Dermis lymphatic vessel endothelial cell (primary cell): ENCODE measurements around the gene CENPM. TPM values are rescaled to one million over a fixed set of nuclear protein-coding genes. Genes with fewer than 3 reads are reported as not detected.

Experiments used
- total RNA-seq: library from RNA; depleted of rRNA; stranded (reverse); fragments of >200 nt; gene quantifications from 2 replicates; pipeline ENCODE4 v1.2.1, GENCODE V29; 2014

The CENPM gene
- 5.3 and 5.6 TPM in 2 replicates for total RNA-seq

DNA sequence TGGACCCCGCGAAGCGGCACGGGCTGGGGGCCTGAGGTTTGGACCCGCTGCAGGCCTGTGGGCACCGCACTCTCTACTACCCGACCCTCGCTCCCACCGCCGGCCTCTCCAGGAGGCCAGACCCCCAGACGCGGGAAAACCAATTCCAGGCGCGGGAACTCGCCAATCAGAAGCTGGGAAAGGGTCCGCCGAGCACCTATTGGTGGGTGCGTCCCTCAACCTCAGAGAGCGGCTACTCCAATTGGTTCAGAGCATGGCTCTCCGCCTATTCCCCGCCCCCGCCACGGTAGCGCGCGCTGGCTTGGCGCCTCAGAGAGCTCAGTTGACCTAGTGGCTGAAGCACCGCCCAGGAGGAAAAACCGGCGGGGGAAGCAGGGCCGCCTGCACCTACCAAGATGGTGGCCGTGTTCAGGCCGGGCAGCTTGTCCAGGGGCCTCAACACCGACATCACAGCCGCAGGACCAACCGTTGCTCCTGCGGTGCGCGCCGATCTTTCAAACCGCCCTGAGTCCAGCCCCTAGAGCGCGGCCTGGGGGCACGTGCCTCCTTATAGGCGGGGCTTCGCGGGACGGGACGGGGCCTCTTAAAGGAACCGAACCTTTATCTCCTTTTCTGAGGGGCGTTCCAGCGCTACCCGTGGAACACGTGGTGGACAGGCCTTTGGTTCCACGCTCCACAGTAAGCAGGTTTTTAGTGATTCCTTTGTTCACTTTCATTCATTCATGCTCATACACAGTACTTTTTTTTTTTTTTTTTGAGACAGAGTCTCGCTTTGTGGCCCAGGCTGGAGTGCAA, at the start of gene CENPM:
TSS of gene CENPM (minus strand) at position 524 of the 795 bp plus-strand sequence. CDS start at position 448, 76 bp downstream.

GRCh38 chr22:41969110-41969646, 22.2 kb upstream of the CENPM start, which contains the start of gene SEPTIN3:
TSS of gene SEPTIN3 (plus strand) at chr22:41969443. CDS start at chr22:41971493, 2,050 bp downstream.

GRCh38 chr22:41951898-41952474, 5.0 kb upstream of the CENPM start, which contains the start of gene SMIM45:
TSS of gene SMIM45 (plus strand) at chr22:41952150.

GRCh38 chr22:41915035-41915785, 31.7 kb downstream of the CENPM start, which contains the start of gene SHISA8:
TSS of gene SHISA8 (minus strand) at chr22:41915074. CDS start at chr22:41914667, 407 bp downstream.

Other genes with a start within 250 kb of the CENPM start
- 0.98 and 3.5 TPM in 2 replicates for gene MEI1, start 247.6 kb downstream of the CENPM start, total RNA-seq
- gene CCDC134, start 146.5 kb downstream of the CENPM start, total RNA-seq, result 2.4 and 4.7 TPM in 2 replicates
- 31.3 and 42.9 TPM in 2 replicates for gene SREBF2, start 114.0 kb downstream of the CENPM start, total RNA-seq
- gene SHISA8, start 32.1 kb downstream of the CENPM start, total RNA-seq, result not detected in 2 replicates
- gene TNFRSF13C, start 20.3 kb downstream of the CENPM start, total RNA-seq, result under 0.01 and 0.09 TPM in 2 replicates
- gene SEPTIN3, start 22.3 kb upstream of the CENPM start, total RNA-seq, result 0.09 and 0.11 TPM in 2 replicates
- 0.11 TPM in 1 of 2 replicates, not detected in the other for gene WBP2NL, start 51.6 kb upstream of the CENPM start, total RNA-seq
- gene NAGA, start 123.7 kb upstream of the CENPM start, total RNA-seq, result 12.7 and 16.5 TPM in 2 replicates
- gene PHETA2, start 127.1 kb upstream of the CENPM start, total RNA-seq, result 23.1 and 26.2 TPM in 2 replicates
- 8.5 and 14.0 TPM in 2 replicates for gene SMDT1, start 132.5 kb upstream of the CENPM start, total RNA-seq
- gene NDUFA6, start 143.6 kb upstream of the CENPM start, total RNA-seq, result 57.3 and 59.2 TPM in 2 replicates
- 0.11 and 0.17 TPM in 2 replicates for gene CYP2D6, start 183.7 kb upstream of the CENPM start, total RNA-seq